ENCODE results near the gene HYPK.

Gene HYPK

GRCh38 chr15:43852607-43853006, 52.2 kb downstream of the HYPK start:
- ATAC-seq: no peak

Measured in activated CD4-positive, CD25-positive, alpha-beta regulatory T cell treated with anti-CD3 and anti-CD28 coated beads, Interleukin-2, amount 50 U/mL, for 24 hours (primary cell).